ENCODE measurements around the gene BRD4. TPM values are rescaled to one million over a fixed set of nuclear protein-coding genes. Genes with fewer than 3 reads are reported as not detected.

The BRD4 gene
- polyA plus RNA-seq, 2 of the 4 experiments (the other 2 are of a cell fraction), result 8.3 to 22.5 TPM

DNA sequence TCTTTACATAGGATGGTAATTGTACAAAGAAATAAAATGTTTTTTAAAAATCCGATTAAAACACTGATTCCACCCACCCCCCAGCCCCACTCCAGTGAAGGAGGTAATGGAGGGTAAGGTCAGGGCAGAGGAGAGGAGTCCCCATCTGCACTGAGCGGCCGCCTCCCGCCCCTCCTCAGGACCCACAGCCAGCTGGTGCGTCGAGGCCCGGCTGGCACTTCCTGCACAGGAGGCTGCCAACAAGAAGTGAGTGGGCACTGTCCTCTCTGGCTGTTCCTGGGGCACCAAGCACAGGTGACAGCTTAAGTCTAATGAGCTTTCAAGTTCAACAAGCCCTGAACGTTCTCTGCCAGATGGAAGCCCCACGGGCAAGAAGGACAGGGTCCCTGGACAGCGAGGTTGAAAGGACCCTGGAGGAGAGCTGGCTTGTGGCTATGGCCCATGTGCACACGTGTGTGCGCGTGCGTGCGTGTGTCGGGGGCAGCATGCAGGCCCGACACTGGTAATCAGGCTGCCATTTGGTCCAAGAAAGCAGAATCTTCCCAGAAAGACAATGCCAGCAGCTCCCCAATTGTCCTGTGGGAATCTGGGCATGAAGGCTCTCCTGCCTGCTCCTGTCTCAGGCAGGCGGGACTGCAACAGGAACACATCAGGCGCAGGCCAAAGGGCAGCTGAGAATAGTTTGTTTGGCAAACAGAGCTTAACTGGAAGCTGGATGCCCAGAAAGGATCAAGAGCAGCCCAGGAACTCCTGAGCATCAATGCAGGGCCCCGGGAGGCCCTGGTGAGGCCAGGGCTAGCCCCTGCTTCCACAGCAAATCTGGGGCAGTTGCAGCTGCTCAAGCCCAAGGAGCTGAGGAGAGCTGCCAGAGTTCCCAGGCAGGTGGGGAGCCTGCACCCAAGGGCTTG lies 85.0 kb downstream of the BRD4 start:
- DNase-seq (ENCODE audit: low read depth in 1 of 2, low spot score in 1 of 2), result no peak
- peak overlapping the region; percentile 64 to 84; a peak in 5 of 6 replicates for H3K27ac ChIP-seq
- ChIA-PET POLR2A (interaction anchor here (0.6 to 0.7 kb wide), 2 partner anchors 9 to 1671 kb away, joined by 3 read pairs; no protein-coding TSS in a partner anchor), CTCF (interaction anchor here (0.6 to 1.0 kb wide), 3 partner anchors 16 to 146 kb away, joined by 3 to 4 read pairs (median 3); no protein-coding TSS in a partner anchor)
- peaks cover 51% of the 10 kb centered on the region for H3K4me1 ChIP-seq
- WGBS (ENCODE audit: missing lambda C conversion rate), result 92% methylated on average over 16 of the region's 20 CpGs
- ATAC-seq, result no peak
- FAIRE-seq, result no peak
- no peaks in the 10 kb centered on the region for H3K9me3 ChIP-seq
- H3K4me2 ChIP-seq, result no peak overlapping the region
- TF ChIP-seq CBX8 (IDR thresholded peaks at IDR 0.05), result no peak
- no peak for TF ChIP-seq MAFK (IDR thresholded peaks at IDR 0.05; ENCODE audit: partially characterized antibody)
- no peak for TF ChIP-seq KDM5A (IDR thresholded peaks at IDR 0.05)
- no peak for TF ChIP-seq HEYL (CRISPR knock-in tag; IDR thresholded peaks at IDR 0.05)
- TF ChIP-seq, protein P1, sequence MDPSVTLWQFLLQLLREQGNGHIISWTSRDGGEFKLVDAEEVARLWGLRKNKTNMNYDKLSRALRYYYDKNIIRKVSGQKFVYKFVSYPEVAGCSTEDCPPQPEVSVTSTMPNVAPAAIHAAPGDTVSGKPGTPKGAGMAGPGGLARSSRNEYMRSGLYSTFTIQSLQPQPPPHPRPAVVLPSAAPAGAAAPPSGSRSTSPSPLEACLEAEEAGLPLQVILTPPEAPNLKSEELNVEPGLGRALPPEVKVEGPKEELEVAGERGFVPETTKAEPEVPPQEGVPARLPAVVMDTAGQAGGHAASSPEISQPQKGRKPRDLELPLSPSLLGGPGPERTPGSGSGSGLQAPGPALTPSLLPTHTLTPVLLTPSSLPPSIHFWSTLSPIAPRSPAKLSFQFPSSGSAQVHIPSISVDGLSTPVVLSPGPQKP (IDR thresholded peaks at IDR 0.05; ENCODE audit: low read depth, low read length), result no peak
- TF ChIP-seq BHLHE40 (IDR thresholded peaks at IDR 0.05; ENCODE audit: low read depth, low read length), result no peak
- no peak for TF ChIP-seq PHF8 (IDR thresholded peaks at IDR 0.05; ENCODE audit: borderline replicate concordance, low read depth)
- TF ChIP-seq GATA3 (IDR thresholded peaks at IDR 0.05; ENCODE audit: borderline replicate concordance), result no peak
- TF ChIP-seq ZC3H11A (IDR thresholded peaks at IDR 0.05), result no peak
- TF ChIP-seq POLR2A (IDR thresholded peaks at IDR 0.05; ENCODE audit: low read length), result no peak
- no peak for TF ChIP-seq HOXA7 (CRISPR knock-in tag; IDR thresholded peaks at IDR 0.05)
- TF ChIP-seq EHMT2 (IDR thresholded peaks at IDR 0.05; ENCODE audit: low read depth), result no peak
- TF ChIP-seq, protein P2, sequence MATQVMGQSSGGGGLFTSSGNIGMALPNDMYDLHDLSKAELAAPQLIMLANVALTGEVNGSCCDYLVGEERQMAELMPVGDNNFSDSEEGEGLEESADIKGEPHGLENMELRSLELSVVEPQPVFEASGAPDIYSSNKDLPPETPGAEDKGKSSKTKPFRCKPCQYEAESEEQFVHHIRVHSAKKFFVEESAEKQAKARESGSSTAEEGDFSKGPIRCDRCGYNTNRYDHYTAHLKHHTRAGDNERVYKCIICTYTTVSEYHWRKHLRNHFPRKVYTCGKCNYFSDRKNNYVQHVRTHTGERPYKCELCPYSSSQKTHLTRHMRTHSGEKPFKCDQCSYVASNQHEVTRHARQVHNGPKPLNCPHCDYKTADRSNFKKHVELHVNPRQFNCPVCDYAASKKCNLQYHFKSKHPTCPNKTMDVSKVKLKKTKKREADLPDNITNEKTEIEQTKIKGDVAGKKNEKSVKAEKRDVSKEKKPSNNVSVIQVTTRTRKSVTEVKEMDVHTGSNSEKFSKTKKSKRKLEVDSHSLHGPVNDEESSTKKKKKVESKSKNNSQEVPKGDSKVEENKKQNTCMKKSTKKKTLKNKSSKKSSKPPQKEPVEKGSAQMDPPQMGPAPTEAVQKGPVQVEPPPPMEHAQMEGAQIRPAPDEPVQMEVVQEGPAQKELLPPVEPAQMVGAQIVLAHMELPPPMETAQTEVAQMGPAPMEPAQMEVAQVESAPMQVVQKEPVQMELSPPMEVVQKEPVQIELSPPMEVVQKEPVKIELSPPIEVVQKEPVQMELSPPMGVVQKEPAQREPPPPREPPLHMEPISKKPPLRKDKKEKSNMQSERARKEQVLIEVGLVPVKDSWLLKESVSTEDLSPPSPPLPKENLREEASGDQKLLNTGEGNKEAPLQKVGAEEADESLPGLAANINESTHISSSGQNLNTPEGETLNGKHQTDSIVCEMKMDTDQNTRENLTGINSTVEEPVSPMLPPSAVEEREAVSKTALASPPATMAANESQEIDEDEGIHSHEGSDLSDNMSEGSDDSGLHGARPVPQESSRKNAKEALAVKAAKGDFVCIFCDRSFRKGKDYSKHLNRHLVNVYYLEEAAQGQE (IDR thresholded peaks at IDR 0.05), result no peak
- TF ChIP-seq SREBF2 (IDR thresholded peaks at IDR 0.05), result no peak
- no peak for TF ChIP-seq RCOR1 (IDR thresholded peaks at IDR 0.05; ENCODE audit: low read depth, low read length)
- TF ChIP-seq, protein P3, sequence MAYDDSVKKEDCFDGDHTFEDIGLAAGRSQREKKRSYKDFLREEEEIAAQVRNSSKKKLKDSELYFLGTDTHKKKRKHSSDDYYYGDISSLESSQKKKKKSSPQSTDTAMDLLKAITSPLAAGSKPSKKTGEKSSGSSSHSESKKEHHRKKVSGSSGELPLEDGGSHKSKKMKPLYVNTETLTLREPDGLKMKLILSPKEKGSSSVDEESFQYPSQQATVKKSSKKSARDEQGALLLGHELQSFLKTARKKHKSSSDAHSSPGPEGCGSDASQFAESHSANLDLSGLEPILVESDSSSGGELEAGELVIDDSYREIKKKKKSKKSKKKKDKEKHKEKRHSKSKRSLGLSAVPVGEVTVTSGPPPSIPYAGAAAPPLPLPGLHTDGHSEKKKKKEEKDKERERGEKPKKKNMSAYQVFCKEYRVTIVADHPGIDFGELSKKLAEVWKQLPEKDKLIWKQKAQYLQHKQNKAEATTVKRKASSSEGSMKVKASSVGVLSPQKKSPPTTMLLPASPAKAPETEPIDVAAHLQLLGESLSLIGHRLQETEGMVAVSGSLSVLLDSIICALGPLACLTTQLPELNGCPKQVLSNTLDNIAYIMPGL (CRISPR knock-in tag; IDR thresholded peaks at IDR 0.05; ENCODE audit: borderline replicate concordance), result no peak
- TF ChIP-seq RARB (CRISPR knock-in tag; IDR thresholded peaks at IDR 0.05), result no peak
- TF ChIP-seq KDM1A (IDR thresholded peaks at IDR 0.05; ENCODE audit: low read depth), result no peak
- no peak overlapping the region for H3K4me3 ChIP-seq

DNA sequence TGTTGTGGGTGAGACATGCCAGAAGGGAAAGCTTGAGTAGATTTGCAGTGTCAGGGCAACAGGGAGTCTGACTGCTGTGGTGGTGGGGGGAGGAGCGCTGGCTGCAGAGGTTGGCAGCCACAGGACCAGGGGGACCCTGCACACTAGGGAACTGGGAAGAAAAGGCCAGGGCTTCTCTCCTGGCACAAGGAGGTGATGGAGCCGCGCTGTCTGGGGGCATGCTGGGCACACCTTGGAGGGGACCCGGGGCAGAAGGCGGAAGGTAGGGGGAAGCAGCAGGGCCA lies 86.2 kb downstream of the BRD4 start:
- no peak for FAIRE-seq
- peaks cover 39% of the 10 kb centered on the region for H3K4me1 ChIP-seq
- WGBS (ENCODE audit: missing lambda C conversion rate), result 79% methylated on average over 4 of the region's 5 CpGs
- H3K4me2 ChIP-seq, result no peak overlapping the region
- no peak overlapping the region for H3K27ac ChIP-seq
- TF ChIP-seq NR3C1 (IDR thresholded peaks at IDR 0.05) (no peak), CBX2 (IDR thresholded peaks at IDR 0.05; ENCODE audit: borderline replicate concordance, low read depth) (no peak), ESRRA (IDR thresholded peaks at IDR 0.05; ENCODE audit: borderline replicate concordance, low read length) (no peak), EHF (CRISPR knock-in tag; IDR thresholded peaks at IDR 0.05) (no peak), BHLHE40 (IDR thresholded peaks at IDR 0.05; ENCODE audit: low read depth, low read length) (no peak)
- TF ChIP-seq, protein P3 (CRISPR knock-in tag; IDR thresholded peaks at IDR 0.05; ENCODE audit: borderline replicate concordance), result no peak
- ChIA-PET CTCF (no interaction called here), POLR2A (no interaction called here)
- no peaks in the 10 kb centered on the region for H3K9me3 ChIP-seq
- DNase-seq (ENCODE audit: low read depth in 1 of 2, low spot score in 1 of 2), result no peak
- H3K4me3 ChIP-seq, result no peak overlapping the region
- no peak for ATAC-seq

Measured in A549 (cell line).